Muscle of arm (tissue), 12 donors: Measurements from ENCODE around the gene CHCHD6. TPM values are rescaled to one million over a fixed set of nuclear protein-coding genes. Genes with fewer than 3 reads are reported as not detected.

Experiments used
- DNase-seq: peaks from one replicate; pipeline ENCODE4 v3.0.0-alpha.2; 2013
- polyA plus RNA-seq, 12 donors: library from polyadenylated mRNA; unstranded; fragments of 120-200 nt; gene quantifications; one replicate each; pipeline ENCODE4 v1.2.1, GENCODE V29; 2013; ENCODE audit not compliant: insufficient read length in 12 of 12

Gene CHCHD6
- polyA plus RNA-seq, 12 donors = 4.7 to 12.8 (median 7.3) TPM; not detected in 1

- DNase-seq = no peak
Observed at GRCh38 chr3:126734106-126734723, 30.2 kb downstream of the CHCHD6 start.

GRCh38 chr3:126737527-126737926 is 33.5 kb downstream of the CHCHD6 start:
- no peak for DNase-seq

DNA sequence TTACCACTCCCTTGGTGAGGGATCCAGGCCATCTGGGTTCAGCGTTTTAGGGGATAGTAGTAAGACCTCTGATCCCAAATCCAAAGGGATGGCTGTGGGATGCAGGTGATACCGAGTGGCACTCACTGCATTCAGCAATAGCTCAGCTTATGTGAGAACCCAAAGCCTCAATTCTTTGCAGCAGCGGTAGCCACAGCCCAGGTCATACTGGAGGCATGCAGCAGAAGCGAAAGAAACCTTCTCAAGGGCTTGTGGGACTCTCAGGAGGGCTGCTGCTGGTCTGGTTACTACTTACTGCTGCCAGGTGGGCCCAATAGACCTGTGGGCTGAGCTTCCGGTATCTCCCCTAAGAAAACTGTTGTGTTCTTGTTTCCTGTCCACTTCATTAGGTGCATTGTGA is 38.0 kb downstream of the CHCHD6 start:
- DNase-seq = no peak

DNA sequence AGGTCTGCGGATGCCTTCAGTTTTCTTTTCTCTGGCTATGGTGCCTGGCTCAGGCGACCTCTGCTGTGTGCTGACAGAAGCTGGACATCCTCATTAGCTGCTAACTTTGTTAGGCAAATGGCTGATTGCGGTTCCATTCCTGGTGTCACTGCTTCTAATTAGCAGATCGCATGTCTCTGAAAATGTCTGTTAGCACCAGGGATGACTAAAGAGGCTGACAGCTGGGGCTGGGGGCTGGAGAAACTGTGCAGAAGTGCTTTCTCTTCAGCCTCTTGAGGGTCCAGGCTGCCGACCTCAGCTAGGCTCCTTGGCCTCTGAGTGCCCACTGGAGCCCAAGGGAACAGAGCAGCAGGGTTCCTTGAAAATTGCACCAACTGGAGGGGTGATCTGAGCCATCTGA is 39.3 kb downstream of the CHCHD6 start:
- no peak for DNase-seq

DNA sequence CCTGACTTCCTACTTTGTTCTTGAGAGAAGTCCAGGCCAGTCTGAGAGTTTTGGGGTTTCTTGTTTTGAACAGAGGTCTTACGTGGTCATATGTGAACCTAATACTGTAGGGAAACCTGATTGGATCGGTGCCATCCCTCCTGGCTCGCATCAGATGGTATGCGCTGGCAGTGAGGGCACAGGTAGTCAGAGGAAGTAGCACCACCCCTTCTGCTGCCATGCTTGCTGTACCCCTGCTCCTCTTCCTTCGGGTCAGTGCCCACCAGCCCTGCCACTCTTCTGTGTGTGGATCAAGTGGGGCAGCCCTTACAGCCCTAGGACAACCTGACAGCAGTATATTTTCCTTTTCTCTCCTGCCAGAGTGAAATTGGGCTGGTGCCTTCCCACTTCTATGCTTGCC is 39.7 kb downstream of the CHCHD6 start:
- no peak for DNase-seq

DNA sequence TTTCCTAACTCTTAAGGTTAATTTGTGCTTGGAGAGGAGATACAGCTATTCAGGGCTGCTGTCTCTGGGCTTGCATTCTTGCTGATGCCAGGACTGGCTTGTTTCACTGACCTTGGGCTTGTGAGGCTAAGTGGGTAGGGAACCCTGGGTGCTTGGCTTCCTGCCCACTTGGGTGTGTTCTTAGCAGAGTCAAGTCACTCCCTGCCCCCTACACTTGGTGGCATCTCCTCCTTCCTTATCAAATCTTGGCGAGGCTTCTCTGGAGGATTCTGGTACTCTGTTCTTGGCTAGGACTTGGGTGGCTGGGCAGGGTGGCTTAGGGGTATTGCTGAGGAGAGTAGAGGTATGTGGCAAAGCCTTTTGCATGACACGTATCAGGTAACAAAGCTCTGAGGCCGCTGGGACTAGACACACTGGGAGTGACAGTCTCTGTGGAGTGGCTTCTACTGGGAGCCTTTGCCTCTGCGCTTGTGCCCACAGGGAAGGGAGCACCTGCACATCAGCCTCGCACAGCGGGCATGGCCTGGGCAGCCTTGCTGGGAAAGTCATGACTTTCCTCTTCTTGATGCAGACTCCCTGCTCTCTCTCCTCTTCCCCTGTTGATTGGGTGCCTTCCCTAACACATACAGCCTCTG is 41.8 kb downstream of the CHCHD6 start:
- DNase-seq = no peak

GRCh38 chr3:126746395-126747177 is 42.5 kb downstream of the CHCHD6 start:
- DNase-seq = no peak

DNA sequence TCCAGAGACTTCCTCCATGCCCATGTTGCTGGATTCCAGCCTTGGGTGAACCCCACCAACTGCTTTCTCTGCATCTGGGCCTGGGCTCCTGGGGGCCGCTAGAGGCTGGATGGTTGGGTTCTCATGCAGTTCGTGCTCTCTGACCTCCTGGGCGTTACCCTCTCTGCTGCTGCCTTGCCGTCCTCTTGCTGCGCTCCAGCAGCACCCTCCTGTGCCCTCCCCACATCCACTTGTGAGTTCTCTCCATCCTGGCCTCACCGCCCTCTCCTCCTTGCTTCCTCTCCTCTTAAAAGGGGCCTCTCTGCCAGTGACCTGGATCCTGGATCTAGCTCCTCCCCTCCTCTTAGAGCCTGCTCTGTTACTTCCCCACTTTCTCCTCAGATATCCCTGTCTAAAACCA is 43.7 kb downstream of the CHCHD6 start:
- no peak for DNase-seq

- no peak for DNase-seq
Observed at GRCh38 chr3:126748701-126749546, 44.9 kb downstream of the CHCHD6 start.

DNA sequence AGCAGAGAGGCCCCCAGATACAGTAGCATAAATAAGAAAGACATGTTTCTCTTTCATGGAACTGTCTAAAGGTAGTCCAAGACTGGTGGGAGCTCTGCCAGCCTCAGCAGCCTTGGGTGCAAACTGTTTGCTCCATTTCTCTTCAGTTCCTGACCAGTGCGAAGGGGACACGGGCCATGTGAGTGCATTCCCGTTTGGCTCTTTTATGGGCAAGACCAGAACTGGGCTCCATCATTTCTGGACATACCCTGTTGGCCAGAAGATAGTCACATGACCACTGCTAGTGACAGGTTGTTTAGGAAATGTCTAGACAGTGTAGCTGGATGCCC is 45.5 kb downstream of the CHCHD6 start:
- DNase-seq = no peak

GRCh38 chr3:126749931-126750755 is 46.1 kb downstream of the CHCHD6 start:
- DNase-seq = no peak

GRCh38 chr3:126750756-126751121 is 46.7 kb downstream of the CHCHD6 start:
- DNase-seq = no peak

- no peak for DNase-seq
Observed at GRCh38 chr3:126751611-126752302, 47.7 kb downstream of the CHCHD6 start.

DNA sequence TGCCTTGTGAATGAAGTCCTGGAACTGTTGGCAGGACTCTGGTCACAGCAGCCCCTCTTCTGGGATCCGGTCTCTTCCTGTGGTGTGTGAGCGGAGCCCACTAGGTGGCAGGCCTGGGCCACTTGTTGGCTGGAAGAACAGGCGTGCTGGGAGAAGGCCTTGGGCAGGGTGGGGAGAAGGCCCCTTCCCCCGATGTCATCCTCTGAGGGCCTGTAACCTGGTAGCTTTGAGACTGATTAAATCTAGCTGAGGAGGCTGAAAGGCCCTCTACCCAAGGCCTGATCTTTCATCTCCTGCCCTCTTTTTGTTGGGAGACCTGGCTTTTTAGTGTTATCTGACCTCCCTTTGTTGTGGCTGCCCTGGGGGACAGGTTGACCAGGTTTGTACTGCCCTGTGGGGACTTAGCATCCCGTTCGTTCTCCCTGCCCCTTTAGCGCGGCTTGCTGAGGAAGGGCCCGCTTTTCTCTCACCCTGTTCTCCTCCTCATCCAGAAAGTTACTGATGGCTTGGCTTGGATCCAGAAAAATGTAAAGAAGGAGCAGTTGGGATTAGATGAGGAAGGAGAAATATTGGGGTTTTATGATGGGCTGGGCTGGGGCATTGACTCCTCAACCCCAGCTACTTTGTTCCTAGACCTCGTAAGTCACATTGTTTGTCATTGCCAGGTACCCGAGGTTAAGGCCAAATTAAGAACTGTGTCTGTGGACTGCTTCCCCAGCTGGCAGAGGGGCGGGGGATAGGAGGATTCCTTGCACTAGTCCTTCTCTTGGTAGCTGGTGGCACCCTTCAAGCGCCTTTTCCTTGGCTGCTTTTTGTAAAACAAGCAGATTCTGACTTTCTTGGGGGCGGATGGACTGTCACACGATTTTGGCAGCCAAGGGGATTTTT is 48.5 kb downstream of the CHCHD6 start:
- DNase-seq = peak; percentile 75

DNA sequence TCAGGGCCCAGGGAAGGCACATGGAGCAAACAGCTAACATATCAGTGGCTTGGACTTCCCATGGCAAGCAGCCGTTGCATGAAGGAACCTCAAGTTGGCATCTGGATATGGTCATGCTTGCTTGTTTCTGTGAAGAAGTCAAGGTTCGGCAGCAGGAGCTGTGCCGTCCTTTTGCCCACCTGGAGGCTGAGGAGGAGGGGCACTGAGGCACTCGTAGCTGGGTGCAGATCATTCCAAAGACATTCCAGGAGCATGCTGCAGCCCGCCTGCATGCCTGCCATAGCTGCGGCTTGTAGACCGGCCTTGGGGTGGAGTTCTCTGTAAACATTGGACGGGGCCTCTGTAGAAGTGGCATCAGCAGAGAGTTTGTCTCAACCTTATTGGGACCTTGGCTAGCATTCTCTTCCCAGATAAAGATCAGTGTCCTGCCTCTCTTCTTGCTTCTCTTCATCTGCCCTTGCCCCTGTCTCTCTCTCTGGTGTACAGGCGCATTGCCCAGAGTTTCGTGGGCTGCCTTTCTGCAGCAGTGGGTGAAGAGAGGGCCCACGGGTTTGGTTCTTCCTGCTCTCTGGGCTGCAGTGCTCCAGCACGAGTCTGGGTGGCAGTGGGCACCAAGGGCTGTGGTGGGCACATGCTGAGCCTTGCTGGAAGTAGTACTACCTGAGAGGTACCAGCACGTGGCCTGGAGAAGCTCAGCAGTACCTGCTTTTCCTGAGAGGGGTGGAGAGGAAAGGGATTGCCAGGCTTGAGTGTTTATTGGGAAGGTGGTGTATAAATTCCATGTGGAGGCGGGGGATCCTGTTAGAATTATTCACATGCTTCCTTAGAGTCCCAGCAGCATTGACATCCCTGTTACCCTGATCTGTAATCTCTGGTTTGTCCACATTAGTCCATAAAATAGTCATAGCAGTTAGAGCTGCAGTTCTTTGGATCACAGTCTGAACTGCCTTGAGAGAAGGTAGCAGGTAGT is 49.4 kb downstream of the CHCHD6 start:
- no peak for DNase-seq

DNA sequence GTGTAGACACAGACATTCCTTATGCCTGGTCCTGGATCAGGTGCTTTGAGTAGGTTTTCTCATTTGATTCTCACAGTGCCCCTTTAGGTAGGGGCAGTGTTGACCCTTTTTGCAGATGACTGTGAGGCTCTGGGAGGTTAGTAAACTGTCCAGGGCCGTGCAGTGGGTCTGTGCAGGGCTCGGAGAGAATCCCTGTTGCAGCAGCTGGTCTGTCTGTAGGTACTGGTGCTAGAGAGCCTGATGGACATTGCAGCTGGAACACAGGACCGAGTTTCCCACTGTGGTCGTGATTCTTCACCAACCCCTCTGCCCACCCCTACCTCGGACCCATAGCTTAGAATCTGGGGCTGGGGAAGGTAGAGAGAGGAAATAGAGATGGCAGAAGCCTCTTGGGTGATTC is 51.8 kb downstream of the CHCHD6 start:
- DNase-seq = no peak

DNA sequence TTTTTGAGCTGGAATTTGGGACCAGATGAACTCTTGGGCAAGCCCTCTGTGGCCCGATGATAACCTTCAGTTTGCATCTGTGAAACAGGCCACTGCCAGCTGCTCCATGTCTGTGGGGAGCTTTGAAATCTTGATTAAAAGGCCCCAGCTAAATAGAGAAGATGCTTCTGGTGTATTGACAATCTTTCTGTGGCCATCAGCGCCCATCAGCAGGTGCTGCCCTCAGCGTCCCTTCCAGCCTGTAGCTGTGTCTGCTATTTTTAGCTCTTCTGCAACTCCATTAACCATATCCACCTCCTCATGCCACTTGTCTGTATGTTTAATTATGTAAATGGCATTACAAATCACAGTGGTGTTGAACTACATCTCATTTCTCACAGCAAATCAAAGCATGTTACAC is 54.0 kb downstream of the CHCHD6 start:
- DNase-seq = no peak

DNA sequence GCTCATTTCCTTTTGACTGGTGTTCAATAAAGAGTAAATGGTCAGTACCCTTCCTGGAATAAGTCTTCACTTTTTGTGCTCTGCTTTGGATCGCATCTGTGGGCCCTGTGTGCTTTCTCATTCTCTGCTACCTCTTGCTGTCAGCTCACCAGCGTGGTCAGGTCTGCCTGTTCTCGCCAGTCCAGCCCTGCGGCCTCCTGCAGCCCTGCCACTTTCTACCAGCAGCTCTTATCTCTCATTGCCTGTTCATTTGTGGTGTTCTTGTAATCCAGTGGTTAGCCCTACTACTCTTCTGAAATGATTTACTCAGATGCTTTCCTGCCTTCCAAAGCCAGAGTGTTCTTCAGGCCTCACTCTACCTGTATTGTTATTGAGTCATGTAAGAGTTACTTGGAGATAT is 54.8 kb downstream of the CHCHD6 start:
- DNase-seq = no peak

DNA sequence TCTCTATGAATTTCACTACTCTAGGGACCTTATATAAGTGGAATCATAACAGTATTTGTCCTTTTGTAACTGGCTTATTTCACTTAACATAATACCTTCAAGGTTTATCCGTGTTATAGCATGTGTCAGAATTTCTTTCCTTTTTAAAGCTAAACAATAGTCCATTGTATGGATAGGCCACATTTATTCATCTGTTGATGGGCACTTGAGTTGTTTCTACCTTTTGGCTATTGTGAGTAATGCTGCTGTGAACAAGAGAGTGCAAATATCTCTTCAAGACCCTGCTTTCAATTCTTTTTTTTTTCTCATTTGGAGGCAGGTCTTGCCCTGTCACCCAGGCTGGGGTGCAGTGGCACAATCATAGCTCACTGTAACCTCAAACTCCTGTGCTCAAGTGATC is 56.5 kb downstream of the CHCHD6 start:
- no peak for DNase-seq
